Stimulated activated CD4-positive, alpha-beta T cell treated with anti-CD3 and anti-CD28 coated beads, Interleukin-4, amount 100 ng/mL, for 1 hour (primary cell): ENCODE results near the gene KIAA1210.
"Not testable (repeated sequence)": the region's sequence is repeated elsewhere in the genome, so short reads cannot be mapped to it uniquely, and the experiment has no call there.

Source experiments
- DNase-seq: peaks from one replicate; pipeline ENCODE4 v3.0.0-alpha.2; 2020

Gene KIAA1210

DNA sequence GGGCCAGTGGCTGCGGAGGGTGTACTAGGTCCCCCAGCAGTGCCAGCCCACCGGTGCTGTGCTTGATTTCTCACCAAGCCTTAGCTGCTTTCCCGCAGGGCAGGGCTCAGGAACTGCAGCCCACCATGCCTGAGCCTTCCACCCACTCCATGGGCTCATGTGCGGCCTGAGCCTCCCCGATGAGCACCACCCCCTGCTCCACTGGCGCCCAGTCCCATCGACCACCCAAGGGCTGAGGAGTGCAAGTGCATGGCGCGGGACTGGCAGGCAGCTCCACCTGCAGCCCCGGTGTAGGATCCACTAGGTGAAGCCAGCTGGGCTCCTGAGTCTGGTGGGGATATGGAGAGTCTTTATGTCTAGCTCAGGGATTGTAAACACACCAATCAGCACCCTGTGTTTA, 98.0 kb downstream of the KIAA1210 start:
- not testable (repeated sequence) for DNase-seq

DNA sequence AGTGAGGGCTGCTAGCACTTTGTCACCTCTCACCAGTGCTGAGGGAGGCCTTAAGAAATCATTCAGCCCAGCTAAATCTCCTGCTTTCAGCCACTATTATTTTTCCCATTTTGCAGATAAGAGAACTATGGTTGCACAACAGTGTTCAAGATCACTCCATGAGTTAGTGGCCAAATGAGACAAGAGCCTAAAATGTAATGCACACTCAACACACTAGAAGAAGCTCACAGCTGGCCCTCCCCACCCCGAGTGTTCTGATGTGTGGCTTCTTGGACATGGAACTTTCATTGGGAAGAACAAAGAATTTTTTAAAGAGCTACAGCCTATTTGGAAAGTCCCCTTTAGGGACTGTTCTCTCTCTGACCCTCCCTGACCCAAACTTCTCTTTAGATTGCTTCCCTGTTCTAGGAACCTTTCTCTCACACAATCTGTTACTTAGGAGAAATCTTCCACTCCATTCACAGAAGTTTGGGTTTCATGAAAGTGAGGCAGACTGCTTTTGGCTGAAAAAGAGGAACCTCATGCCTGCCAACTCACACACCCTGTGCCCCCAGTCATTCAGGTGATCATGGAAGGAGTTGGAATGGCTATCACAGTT, 98.8 kb downstream of the KIAA1210 start:
- DNase-seq: no peak
